ENCODE measurements around the gene PFN3.

The PFN3 gene

GRCh38 chr5:177359451-177359851 is 41.0 kb downstream of the PFN3 start:
- DNase-seq: no peak

GRCh38 chr5:177358370-177358819 is 42.1 kb downstream of the PFN3 start:
- no peak for DNase-seq

- peak; percentile 14 for DNase-seq
Measured at GRCh38 chr5:177357459-177358351, 42.8 kb downstream of the PFN3 start, which contains the start of gene RGS14. TSS of gene RGS14 (plus strand) at chr5:177357924. CDS start at chr5:177358025, 101 bp downstream.

GRCh38 chr5:177357146-177357458 is 43.4 kb downstream of the PFN3 start:
- DNase-seq: no peak

- no peak for DNase-seq
Measured at GRCh38 chr5:177356746-177357145, 43.7 kb downstream of the PFN3 start.

- DNase-seq: no peak
Measured at GRCh38 chr5:177355868-177356168, 44.6 kb downstream of the PFN3 start.

GRCh38 chr5:177355162-177355867 is 45.1 kb downstream of the PFN3 start:
- no peak for DNase-seq

GRCh38 chr5:177354711-177355110 is 45.8 kb downstream of the PFN3 start:
- DNase-seq: no peak

- no peak for DNase-seq
Measured at GRCh38 chr5:177354256-177354655, 46.2 kb downstream of the PFN3 start.

- DNase-seq: no peak
Measured at GRCh38 chr5:177353093-177353492, 47.4 kb downstream of the PFN3 start.

GRCh38 chr5:177351392-177352329 is 48.8 kb downstream of the PFN3 start, which contains the start of gene LMAN2:
TSS of gene LMAN2 (minus strand) at chr5:177351668. CDS start at chr5:177351647, 21 bp downstream.
- DNase-seq: peak; percentile 98

- no peak for DNase-seq
Measured at GRCh38 chr5:177350776-177351391, 49.6 kb downstream of the PFN3 start.

Data from fibroblast of skin of scalp (primary cell).